ENCODE data around the gene RPGRIP1L. TPM values are rescaled to one million over a fixed set of nuclear protein-coding genes. Genes with fewer than 3 reads are reported as not detected.

RPGRIP1L gene
- total RNA-seq, 1 donor from 2014 or later, result 19.9 TPM

DNA sequence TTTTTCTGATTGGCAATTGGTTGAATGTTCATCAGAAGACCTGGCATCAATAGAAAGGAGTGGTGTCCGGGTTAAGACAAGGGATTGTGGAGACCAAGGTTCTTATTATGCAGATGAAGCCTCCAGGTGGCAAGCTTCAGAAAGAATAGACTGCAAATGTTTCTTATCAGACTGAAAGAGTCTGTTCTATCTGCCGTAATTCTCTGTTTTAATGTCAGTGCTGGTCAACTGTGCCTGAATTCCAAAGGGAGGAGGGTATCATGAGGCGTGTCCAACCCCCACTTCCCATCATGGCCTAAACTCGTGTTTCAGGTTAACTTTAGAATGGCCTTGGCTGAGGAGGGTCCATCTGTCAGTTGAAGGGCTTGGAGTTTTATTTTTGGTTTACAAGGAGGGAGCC lies 140.2 kb downstream of the RPGRIP1L start:
- Mint-ChIP-seq H3K27me3 (peaks cover 4% of the 10 kb centered on the region), H3K4me1 (ENCODE audit: low read depth) (no peaks in the 10 kb centered on the region), H3K27ac (no peak overlapping the region), H3K4me3 (ENCODE audit: low read depth) (no peak overlapping the region), H3K36me3 (ENCODE audit: insufficient read depth) (no peaks in the 10 kb centered on the region), H3K9me3 (ENCODE audit: low read depth) (peaks cover 5% of the 10 kb centered on the region)
- DNase-seq (ENCODE audit: low spot score, unreplicated experiment), result no peak
- TF ChIP-seq, protein P1, sequence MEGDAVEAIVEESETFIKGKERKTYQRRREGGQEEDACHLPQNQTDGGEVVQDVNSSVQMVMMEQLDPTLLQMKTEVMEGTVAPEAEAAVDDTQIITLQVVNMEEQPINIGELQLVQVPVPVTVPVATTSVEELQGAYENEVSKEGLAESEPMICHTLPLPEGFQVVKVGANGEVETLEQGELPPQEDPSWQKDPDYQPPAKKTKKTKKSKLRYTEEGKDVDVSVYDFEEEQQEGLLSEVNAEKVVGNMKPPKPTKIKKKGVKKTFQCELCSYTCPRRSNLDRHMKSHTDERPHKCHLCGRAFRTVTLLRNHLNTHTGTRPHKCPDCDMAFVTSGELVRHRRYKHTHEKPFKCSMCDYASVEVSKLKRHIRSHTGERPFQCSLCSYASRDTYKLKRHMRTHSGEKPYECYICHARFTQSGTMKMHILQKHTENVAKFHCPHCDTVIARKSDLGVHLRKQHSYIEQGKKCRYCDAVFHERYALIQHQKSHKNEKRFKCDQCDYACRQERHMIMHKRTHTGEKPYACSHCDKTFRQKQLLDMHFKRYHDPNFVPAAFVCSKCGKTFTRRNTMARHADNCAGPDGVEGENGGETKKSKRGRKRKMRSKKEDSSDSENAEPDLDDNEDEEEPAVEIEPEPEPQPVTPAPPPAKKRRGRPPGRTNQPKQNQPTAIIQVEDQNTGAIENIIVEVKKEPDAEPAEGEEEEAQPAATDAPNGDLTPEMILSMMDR (IDR thresholded peaks at IDR 0.05; ENCODE audit: unreplicated experiment), result no peak

DNA sequence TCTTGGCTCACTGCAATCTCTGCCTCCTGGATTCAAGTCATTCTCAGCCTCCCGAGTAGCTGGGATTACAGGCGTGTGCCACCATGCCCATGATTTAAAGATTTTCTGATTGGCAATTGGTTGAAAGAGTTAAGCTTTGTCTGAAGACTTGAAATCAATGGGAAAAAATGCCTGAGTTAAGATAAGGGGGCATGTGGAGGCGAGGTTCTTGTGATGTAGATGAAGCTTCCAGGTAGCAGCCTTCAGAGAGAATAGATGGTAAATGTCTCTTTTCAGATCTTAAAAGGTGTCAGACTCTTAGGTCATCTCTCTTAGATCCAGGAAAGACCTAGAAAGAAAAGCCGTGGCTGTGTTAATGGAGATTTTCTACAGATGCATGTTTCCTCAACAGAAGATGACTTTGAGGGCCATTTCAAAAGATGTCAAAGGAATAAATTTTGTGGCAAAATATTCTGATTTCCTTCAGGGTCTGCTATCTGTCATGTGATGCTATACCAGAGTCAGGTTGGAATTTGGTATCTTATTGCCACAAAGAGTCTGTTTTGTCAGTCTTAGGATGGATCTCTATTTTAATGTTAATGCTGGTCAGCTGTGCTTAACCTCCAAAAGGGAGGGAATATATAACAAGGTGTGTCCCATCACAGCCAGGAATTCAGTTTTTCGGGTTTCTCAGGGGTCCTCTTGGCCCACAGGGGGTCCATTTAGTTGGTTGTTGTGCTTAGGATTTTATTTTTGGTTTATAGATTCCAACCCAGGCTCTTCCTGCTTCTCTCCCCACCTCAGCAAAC lies 142.4 kb downstream of the RPGRIP1L start:
- Mint-ChIP-seq H3K4me1 (ENCODE audit: low read depth) (peaks cover 3% of the 10 kb centered on the region), H3K4me3 (ENCODE audit: low read depth) (no peak overlapping the region)

DNA sequence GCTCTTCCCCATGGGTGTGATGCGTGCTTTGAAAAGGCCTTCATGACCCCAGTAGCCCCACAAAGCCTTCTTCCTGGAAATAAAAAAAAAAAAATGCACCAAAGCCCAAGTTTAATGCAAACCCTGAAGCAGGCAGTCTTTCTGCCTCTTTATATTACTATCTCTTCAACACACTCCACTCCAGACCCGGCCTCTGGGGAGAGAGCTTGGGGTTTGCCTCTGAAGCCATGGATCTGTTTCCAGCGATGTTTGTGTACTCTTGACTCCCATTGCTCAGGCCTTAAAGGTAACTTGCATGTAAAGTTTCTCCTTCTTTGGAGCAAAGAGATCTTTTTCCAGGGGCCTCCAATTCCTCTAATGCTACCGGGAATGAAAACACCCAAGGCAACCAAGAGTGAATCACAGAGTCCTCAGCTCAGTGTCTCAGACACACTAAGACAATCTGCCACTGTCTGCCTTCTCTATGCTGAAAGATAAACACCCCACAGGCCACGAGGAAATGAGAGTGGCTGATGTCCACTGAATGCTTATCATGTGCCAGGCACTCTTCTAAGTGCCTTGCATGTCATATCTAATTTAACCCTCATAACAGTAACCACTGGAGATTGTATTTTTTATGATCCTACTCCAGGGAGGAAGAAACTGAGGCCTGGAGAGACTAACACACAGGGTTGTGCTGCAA lies 144.2 kb downstream of the RPGRIP1L start:
- peaks cover 5% of the 10 kb centered on the region for H3K9me3 Mint-ChIP-seq (ENCODE audit: low read depth)
- no peak overlapping the region for H3K4me3 Mint-ChIP-seq (ENCODE audit: low read depth)
- no peak for DNase-seq (ENCODE audit: low spot score, unreplicated experiment)
- H3K27me3 Mint-ChIP-seq, result peaks cover 10% of the 10 kb centered on the region
- peaks cover 4% of the 10 kb centered on the region for H3K4me1 Mint-ChIP-seq (ENCODE audit: low read depth)
- H3K27ac Mint-ChIP-seq, result no peak overlapping the region
- TF ChIP-seq, protein P1 (IDR thresholded peaks at IDR 0.05; ENCODE audit: unreplicated experiment), result no peak
- H3K36me3 Mint-ChIP-seq (ENCODE audit: insufficient read depth), result no peaks in the 10 kb centered on the region

More for the DNA sequence above, 142.4 kb downstream of the RPGRIP1L start:
- Mint-ChIP-seq H3K36me3 (ENCODE audit: insufficient read depth) (no peaks in the 10 kb centered on the region), H3K9me3 (ENCODE audit: low read depth) (peaks cover 5% of the 10 kb centered on the region), H3K27me3 (peaks cover 8% of the 10 kb centered on the region), H3K27ac (no peak overlapping the region)
- DNase-seq (ENCODE audit: low spot score, unreplicated experiment), result no peak
- TF ChIP-seq, protein P1 (IDR thresholded peaks at IDR 0.05; ENCODE audit: unreplicated experiment), result no peak

DNA sequence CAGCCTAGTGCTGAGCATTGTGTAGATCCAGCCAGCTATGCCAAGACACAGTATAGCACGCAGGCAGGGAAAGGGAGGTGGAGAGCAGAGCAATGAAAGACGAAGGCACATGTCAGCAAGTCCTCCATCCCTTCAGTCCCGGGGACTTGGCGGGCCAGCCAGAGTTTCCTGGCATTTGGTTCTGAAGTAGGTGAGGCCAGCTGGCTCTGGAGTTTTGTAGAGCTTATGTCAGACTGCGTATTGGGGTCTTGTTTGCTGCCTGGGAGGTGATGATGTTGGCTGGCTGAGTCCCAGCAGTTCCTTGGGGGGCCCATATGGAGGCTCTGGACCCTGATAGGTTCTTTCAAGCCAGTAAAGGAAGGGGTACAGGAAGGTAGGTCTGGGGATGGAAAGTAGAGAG lies 144.9 kb downstream of the RPGRIP1L start:
- Mint-ChIP-seq H3K4me3 (ENCODE audit: low read depth) (no peak overlapping the region), H3K4me1 (ENCODE audit: low read depth) (peaks cover 4% of the 10 kb centered on the region), H3K27me3 (peaks cover 14% of the 10 kb centered on the region), H3K9me3 (ENCODE audit: low read depth) (peaks cover 3% of the 10 kb centered on the region), H3K27ac (no peak overlapping the region), H3K36me3 (ENCODE audit: insufficient read depth) (no peaks in the 10 kb centered on the region)
- TF ChIP-seq, protein P1 (IDR thresholded peaks at IDR 0.05; ENCODE audit: unreplicated experiment), result no peak
- no peak for DNase-seq (ENCODE audit: low spot score, unreplicated experiment)

DNA sequence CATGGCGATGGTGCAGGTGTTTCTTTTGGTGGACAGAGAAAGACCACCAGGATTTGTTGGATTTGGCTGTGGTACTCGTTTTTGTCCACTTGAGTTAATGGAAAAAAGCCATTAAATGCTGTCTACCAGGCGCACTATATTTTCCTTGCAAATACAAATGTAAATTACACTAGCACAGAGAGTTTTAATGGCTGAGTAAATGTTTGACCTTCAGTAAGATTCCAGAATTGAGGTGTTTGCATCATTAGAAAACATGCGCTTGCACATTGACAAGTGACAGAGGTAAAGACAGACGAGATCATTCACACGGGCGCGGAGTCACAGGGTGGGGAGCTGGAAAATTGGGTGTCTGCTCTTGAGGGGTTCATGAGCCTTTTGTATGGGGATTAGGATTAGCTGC lies 147.1 kb downstream of the RPGRIP1L start:
- TF ChIP-seq, protein P1 (IDR thresholded peaks at IDR 0.05; ENCODE audit: unreplicated experiment), result no peak
- H3K36me3 Mint-ChIP-seq (ENCODE audit: insufficient read depth), result no peaks in the 10 kb centered on the region

More for the DNA sequence above, 147.1 kb downstream of the RPGRIP1L start:
- DNase-seq (ENCODE audit: low spot score, unreplicated experiment), result no peak
- Mint-ChIP-seq H3K27me3 (peaks cover 20% of the 10 kb centered on the region), H3K4me1 (ENCODE audit: low read depth) (peaks cover 4% of the 10 kb centered on the region), H3K9me3 (ENCODE audit: low read depth) (no peaks in the 10 kb centered on the region), H3K27ac (no peak overlapping the region), H3K4me3 (ENCODE audit: low read depth) (no peak overlapping the region)

Data from progenitor cell of endocrine pancreas (in vitro differentiated cells).